Natural killer cell (primary cell): ENCODE results near the gene HGD. TPM values are rescaled to one million over a fixed set of nuclear protein-coding genes. Genes with fewer than 3 reads are reported as not detected.

Experiments
- ATAC-seq, 3 donors: fragments of 150-1000 bp in 2 of 3; fragments of 200-7000 bp in 1 of 3; cut with Tn5 transposase; 1 replicate in 1 of 3; 2 replicates in 2 of 3; pipeline ENCODE4 v1.10.0; 2021; ENCODE audit warnings: mild to moderate bottlenecking in 2 of 3, moderate library complexity in 2 of 3
- DNase-seq, 2 donors: peaks; one replicate each; pipeline versions ENCODE4 v3.0.0 to v3.0.0-alpha.2; 2013 to 2021; ENCODE audit warnings: mixed read lengths in 1 of 2
- H3K27ac ChIP-seq: one replicate; pipeline ENCODE4 v1.5.1; 2013; ENCODE audit warnings: mild to moderate bottlenecking, low read length
- H3K27me3 ChIP-seq: one replicate; pipeline ENCODE4 v1.6.1; 2013; ENCODE audit warnings: low read length; ENCODE audit not compliant: control insufficient read depth, insufficient read depth
- H3K36me3 ChIP-seq: one replicate; pipeline ENCODE4 v1.6.1; 2013; ENCODE audit warnings: low read length; ENCODE audit not compliant: control insufficient read depth, insufficient read depth
- H3K4me1 ChIP-seq: one replicate; pipeline ENCODE4 v1.6.1; 2013; ENCODE audit warnings: low read length; ENCODE audit not compliant: control insufficient read depth, insufficient read depth
- H3K4me3 ChIP-seq: one replicate; pipeline ENCODE4 v1.5.1; 2013; ENCODE audit warnings: low read length
- H3K9me3 ChIP-seq: one replicate; pipeline ENCODE4 v1.6.1; 2013; ENCODE audit warnings: low read length; ENCODE audit not compliant: control insufficient read depth, insufficient read depth
- H3K27ac Mint-ChIP-seq, 2 donors: one replicate each; pipeline ENCODE4 v1.8.0; 2022; ENCODE audit warnings: mild to moderate bottlenecking in 2 of 2, mixed read lengths in 2 of 2, moderate library complexity in 1 of 2
- H3K27me3 Mint-ChIP-seq, 2 donors: one replicate each; pipeline ENCODE4 v1.8.0; 2022; ENCODE audit warnings: low read depth in 2 of 2, mixed read lengths in 2 of 2
- H3K36me3 Mint-ChIP-seq: one replicate; pipeline ENCODE4 v1.8.0; 2022; ENCODE audit warnings: mixed read lengths
- H3K4me1 Mint-ChIP-seq, 2 donors: one replicate each; pipeline ENCODE4 v1.8.0; 2022; ENCODE audit warnings: mixed read lengths in 2 of 2
- H3K4me3 Mint-ChIP-seq: one replicate; pipeline ENCODE4 v1.8.0; 2022; ENCODE audit warnings: mild to moderate bottlenecking, moderate library complexity, mixed read lengths
- H3K9me3 Mint-ChIP-seq, 2 donors: one replicate each; pipeline ENCODE4 v1.8.0; 2022; ENCODE audit warnings: mixed read lengths in 2 of 2
- WGBS: methylation state at CpG from one replicate; pipeline ENCODE4 v1.1.7; 2013; ENCODE audit warnings: missing lambda C conversion rate; ENCODE audit not compliant: insufficient coverage; 5-methylcytosine and 5-hydroxymethylcytosine counted together
- intact Hi-C: fragments of 100-400 bp; cut with micrococcal nuclease; formaldehyde crosslinking; loops from one replicate; pipeline ENCODE4 v1.14.2; 2022
- total RNA-seq, 4 donors: library from RNA; stranded (reverse); fragments of 120-200 nt in 1 of 4; gene quantifications; one replicate each; pipeline versions ENCODE4 v1.2.3 to v1.2.4, GENCODE V29; 2013 to 2022
- TF ChIP-seq, protein P1 (sequence below): fragments of 200-600 bp; IDR thresholded peaks from one replicate; pipeline ENCODE4 v1.8.0; 2022; ENCODE audit warnings: antibody characterized with exemption

HGD gene
- total RNA-seq, 3 donors from 2014 or later (not counting 1 experiment from before 2014, with no cell fraction given), result 0.80 to 4.0 (median 2.5) TPM

DNA sequence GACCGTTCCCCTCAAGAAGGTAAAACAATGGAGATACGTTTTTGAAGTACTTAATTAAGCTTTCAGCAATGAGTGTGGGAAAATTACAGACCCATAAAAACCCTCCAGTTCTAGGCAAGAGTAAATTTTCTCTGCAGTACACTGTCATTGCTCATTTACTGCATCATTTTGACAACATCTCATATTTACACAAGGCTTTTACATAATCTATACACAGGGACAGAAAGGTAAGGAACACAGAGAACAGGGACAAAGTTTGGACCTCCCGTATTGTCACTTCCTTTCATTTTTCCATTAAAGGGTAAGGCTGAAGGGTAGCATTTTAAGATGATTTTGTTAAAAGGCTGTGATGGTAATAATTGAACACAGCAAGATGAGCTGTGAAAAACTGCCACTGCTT is 7.4 kb upstream of the HGD start:
- Histone ChIP-seq H3K27ac (no peak overlapping the region), H3K4me3 (no peak overlapping the region), H3K36me3 (peaks cover 5% of the 10 kb centered on the region), H3K27me3 (no peaks in the 10 kb centered on the region), H3K4me1 (no peaks in the 10 kb centered on the region), H3K9me3 (no peaks in the 10 kb centered on the region)
- H3K9me3 Mint-ChIP-seq, result no peaks in the 10 kb centered on the region
- 100% methylated on average over 2 of the region's 3 CpGs for WGBS
- intact Hi-C loops, result no loop called here
- TF ChIP-seq, protein P1, sequence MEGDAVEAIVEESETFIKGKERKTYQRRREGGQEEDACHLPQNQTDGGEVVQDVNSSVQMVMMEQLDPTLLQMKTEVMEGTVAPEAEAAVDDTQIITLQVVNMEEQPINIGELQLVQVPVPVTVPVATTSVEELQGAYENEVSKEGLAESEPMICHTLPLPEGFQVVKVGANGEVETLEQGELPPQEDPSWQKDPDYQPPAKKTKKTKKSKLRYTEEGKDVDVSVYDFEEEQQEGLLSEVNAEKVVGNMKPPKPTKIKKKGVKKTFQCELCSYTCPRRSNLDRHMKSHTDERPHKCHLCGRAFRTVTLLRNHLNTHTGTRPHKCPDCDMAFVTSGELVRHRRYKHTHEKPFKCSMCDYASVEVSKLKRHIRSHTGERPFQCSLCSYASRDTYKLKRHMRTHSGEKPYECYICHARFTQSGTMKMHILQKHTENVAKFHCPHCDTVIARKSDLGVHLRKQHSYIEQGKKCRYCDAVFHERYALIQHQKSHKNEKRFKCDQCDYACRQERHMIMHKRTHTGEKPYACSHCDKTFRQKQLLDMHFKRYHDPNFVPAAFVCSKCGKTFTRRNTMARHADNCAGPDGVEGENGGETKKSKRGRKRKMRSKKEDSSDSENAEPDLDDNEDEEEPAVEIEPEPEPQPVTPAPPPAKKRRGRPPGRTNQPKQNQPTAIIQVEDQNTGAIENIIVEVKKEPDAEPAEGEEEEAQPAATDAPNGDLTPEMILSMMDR, result no peak
- H3K27ac Mint-ChIP-seq, result no peak overlapping the region
- no peaks in the 10 kb centered on the region for H3K36me3 Mint-ChIP-seq
- no peak for DNase-seq
- no peaks in the 10 kb centered on the region for H3K4me1 Mint-ChIP-seq
- H3K27me3 Mint-ChIP-seq, result no peaks in the 10 kb centered on the region
- no peak for ATAC-seq
- no peak overlapping the region for H3K4me3 Mint-ChIP-seq

DNA sequence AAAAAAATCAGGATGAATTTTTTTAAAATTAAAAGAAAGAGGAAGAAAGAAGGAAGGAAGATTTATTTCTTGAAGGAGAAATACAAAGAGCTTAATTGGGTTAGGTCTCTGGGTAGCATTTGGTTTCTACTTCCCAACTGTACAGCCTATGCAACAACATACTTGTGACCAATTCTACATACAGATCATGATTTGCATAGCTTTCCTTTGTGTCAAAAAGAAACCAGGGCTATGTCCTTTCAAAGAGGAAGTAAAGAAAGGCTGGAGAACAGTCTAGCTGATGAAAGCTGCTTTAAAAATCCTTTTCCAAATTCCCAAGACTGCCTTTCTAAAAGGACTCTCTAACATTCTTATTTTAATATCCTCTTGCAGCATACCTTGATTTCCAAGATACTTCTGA is 6.1 kb upstream of the HGD start:
- H3K9me3 Mint-ChIP-seq, result no peaks in the 10 kb centered on the region
- no peaks in the 10 kb centered on the region for H3K36me3 Mint-ChIP-seq
- DNase-seq (no peak), ATAC-seq (no peak)
- no peaks in the 10 kb centered on the region for H3K9me3 ChIP-seq
- no peak overlapping the region for H3K27ac ChIP-seq
- no peaks in the 10 kb centered on the region for H3K27me3 ChIP-seq
- H3K4me3 ChIP-seq, result no peak overlapping the region
- no peaks in the 10 kb centered on the region for H3K27me3 Mint-ChIP-seq
- TF ChIP-seq, protein P1, result no peak
- no peaks in the 10 kb centered on the region for H3K4me1 Mint-ChIP-seq
- H3K4me1 ChIP-seq, result no peaks in the 10 kb centered on the region
- intact Hi-C loops, result no loop called here
- H3K4me3 Mint-ChIP-seq, result no peak overlapping the region
- peaks cover 5% of the 10 kb centered on the region for H3K36me3 ChIP-seq
- H3K27ac Mint-ChIP-seq, result no peak overlapping the region

DNA sequence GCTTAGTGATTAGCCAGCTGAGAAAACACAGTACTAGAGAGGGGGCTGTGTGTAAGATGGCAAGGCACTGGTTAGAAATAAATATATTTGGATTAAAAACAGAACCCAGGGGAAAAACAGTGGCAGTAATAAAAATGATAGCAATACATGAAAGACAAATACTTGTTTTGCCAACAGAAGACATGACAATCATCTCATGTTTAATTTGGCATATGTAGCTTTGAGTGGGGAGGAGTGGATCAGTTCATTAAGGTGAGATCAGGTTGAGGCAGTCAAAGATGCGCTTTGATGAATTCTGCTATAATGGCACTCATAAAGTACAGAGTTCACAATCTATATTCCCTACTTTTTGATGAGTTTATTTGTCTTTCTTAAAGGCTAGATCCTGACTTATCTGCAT is 3.4 kb upstream of the HGD start:
- H3K36me3 ChIP-seq, result peaks cover 3% of the 10 kb centered on the region
- no peaks in the 10 kb centered on the region for H3K4me1 ChIP-seq
- H3K9me3 ChIP-seq, result no peaks in the 10 kb centered on the region
- ATAC-seq, result no peak
- no peak overlapping the region for H3K4me3 ChIP-seq
- no peaks in the 10 kb centered on the region for H3K27me3 Mint-ChIP-seq
- H3K36me3 Mint-ChIP-seq, result no peaks in the 10 kb centered on the region
- WGBS, result 100% methylated on average over 1 of the region's 1 CpG
- H3K27ac ChIP-seq, result no peak overlapping the region
- intact Hi-C loops, result no loop called here
- DNase-seq, result no peak
- no peaks in the 10 kb centered on the region for H3K9me3 Mint-ChIP-seq
- no peak overlapping the region for H3K4me3 Mint-ChIP-seq
- no peak overlapping the region for H3K27ac Mint-ChIP-seq
- no peaks in the 10 kb centered on the region for H3K4me1 Mint-ChIP-seq
- no peaks in the 10 kb centered on the region for H3K27me3 ChIP-seq
- TF ChIP-seq, protein P1, result no peak

DNA sequence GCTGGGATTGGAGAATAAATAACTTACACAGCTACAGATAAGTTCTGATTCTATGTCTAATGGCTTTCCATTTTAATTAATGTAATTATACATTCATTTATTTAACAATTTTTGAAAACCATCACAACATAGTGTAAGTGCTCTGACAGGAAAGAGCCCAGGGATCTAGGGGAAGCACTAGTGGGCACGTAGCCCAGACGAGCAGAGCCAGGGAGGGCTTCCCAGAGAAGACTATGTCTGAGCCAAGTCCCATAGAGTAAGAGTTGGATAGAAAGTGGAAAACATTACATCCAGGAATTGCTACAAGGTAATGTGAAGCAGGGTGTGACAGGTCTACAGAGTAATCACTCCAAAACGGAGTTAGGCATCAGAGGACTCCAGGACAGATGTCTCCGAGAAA is 2.9 kb upstream of the HGD start:
- 94% methylated on average over 4 of the region's 4 CpGs for WGBS
- no peaks in the 10 kb centered on the region for H3K36me3 Mint-ChIP-seq

More for the DNA sequence above, 2.9 kb upstream of the HGD start:
- DNase-seq, result no peak
- H3K36me3 ChIP-seq, result peaks cover 3% of the 10 kb centered on the region
- intact Hi-C loops, result no loop called here
- H3K4me3 ChIP-seq, result no peak overlapping the region
- Mint-ChIP-seq H3K9me3 (no peaks in the 10 kb centered on the region), H3K4me3 (no peak overlapping the region), H3K27me3 (no peaks in the 10 kb centered on the region), H3K4me1 (no peaks in the 10 kb centered on the region), H3K27ac (no peak overlapping the region)
- H3K27me3 ChIP-seq, result no peaks in the 10 kb centered on the region
- no peaks in the 10 kb centered on the region for H3K4me1 ChIP-seq
- H3K27ac ChIP-seq, result no peak overlapping the region
- TF ChIP-seq, protein P1, result no peak
- ATAC-seq, result no peak
- no peaks in the 10 kb centered on the region for H3K9me3 ChIP-seq
